ENCODE results near the gene GNB1. TPM values are rescaled to one million over a fixed set of nuclear protein-coding genes. Genes with fewer than 3 reads are reported as not detected.

The GNB1 gene
- total RNA-seq, 2 donors from 2014 or later: 69.9 to 91.6 TPM

- H3K36me3 ChIP-seq: peaks cover 89% of the 10 kb centered on the region
- DNase-seq (ENCODE audit: low spot score): no peak
- peak overlapping the region in 1 of 2 donors; percentile 2 for H3K27ac ChIP-seq
- no peaks in the 10 kb centered on the region for H3K27me3 ChIP-seq
- no peak overlapping the region for H3K4me3 ChIP-seq
- TF ChIP-seq, protein P1, sequence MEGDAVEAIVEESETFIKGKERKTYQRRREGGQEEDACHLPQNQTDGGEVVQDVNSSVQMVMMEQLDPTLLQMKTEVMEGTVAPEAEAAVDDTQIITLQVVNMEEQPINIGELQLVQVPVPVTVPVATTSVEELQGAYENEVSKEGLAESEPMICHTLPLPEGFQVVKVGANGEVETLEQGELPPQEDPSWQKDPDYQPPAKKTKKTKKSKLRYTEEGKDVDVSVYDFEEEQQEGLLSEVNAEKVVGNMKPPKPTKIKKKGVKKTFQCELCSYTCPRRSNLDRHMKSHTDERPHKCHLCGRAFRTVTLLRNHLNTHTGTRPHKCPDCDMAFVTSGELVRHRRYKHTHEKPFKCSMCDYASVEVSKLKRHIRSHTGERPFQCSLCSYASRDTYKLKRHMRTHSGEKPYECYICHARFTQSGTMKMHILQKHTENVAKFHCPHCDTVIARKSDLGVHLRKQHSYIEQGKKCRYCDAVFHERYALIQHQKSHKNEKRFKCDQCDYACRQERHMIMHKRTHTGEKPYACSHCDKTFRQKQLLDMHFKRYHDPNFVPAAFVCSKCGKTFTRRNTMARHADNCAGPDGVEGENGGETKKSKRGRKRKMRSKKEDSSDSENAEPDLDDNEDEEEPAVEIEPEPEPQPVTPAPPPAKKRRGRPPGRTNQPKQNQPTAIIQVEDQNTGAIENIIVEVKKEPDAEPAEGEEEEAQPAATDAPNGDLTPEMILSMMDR (IDR thresholded peaks at IDR 0.05): no peak
- H3K4me1 ChIP-seq: peaks cover 0 to 20% of the 10 kb centered on the region in 2 donors
- no peaks in the 10 kb centered on the region for H3K9me3 ChIP-seq
Observed at GRCh38 chr1:1758692-1759455, 132.0 kb downstream of the GNB1 start.

DNA sequence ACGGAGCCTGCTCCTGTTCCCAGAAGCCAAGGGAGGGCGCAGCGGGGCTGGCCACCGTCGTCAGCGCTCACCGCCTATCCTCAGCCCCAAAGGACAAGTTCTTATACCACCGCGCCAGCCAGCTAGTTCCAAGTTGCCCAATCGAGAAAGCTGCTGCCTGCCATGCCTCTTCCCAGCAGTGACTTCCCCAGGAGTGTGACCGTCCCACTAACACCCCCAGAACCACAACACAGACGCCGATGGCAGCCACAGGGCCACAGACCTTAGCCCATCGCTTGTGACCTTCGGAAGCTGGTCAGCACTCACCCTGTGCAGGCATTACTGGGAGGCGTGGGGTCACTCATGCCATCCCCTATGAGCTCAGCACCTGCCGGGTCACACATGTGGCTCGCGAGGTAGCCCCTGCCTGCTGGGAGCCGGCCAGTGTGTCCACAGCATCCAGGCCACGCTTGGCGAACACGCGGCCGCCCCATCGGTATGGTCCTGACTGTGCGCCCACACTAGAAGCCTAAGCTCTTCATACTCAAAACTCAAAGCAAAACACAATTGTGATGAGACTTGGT, 132.7 kb downstream of the GNB1 start:
- DNase-seq (ENCODE audit: low spot score): no peak
- H3K4me3 ChIP-seq: no peak overlapping the region
- no peaks in the 10 kb centered on the region for H3K9me3 ChIP-seq
- no peaks in the 10 kb centered on the region for H3K27me3 ChIP-seq
- H3K27ac ChIP-seq: peak overlapping the region in 1 of 2 donors; percentile 2
- TF ChIP-seq, protein P1 (IDR thresholded peaks at IDR 0.05): no peak
- H3K36me3 ChIP-seq: peaks cover 89% of the 10 kb centered on the region
- peaks cover 0 to 20% of the 10 kb centered on the region in 2 donors for H3K4me1 ChIP-seq

GRCh38 chr1:1757422-1758058, 133.3 kb downstream of the GNB1 start:
- no peak overlapping the region for H3K27ac ChIP-seq
- H3K36me3 ChIP-seq: peaks cover 89% of the 10 kb centered on the region
- TF ChIP-seq, protein P1 (IDR thresholded peaks at IDR 0.05): no peak
- H3K4me3 ChIP-seq: no peak overlapping the region
- H3K4me1 ChIP-seq: peaks cover 0 to 20% of the 10 kb centered on the region in 2 donors
- H3K27me3 ChIP-seq: no peaks in the 10 kb centered on the region
- no peaks in the 10 kb centered on the region for H3K9me3 ChIP-seq
- no peak for DNase-seq (ENCODE audit: low spot score)

- TF ChIP-seq, protein P1 (IDR thresholded peaks at IDR 0.05): no peak
- H3K27ac ChIP-seq: no peak overlapping the region
- H3K36me3 ChIP-seq: peaks cover 88% of the 10 kb centered on the region
- no peaks in the 10 kb centered on the region for H3K9me3 ChIP-seq
- H3K4me1 ChIP-seq: peaks cover 0 to 20% of the 10 kb centered on the region in 2 donors
- no peak for DNase-seq (ENCODE audit: low spot score)
- H3K27me3 ChIP-seq: no peaks in the 10 kb centered on the region
- no peak overlapping the region for H3K4me3 ChIP-seq
Observed at GRCh38 chr1:1756661-1757421, 134.0 kb downstream of the GNB1 start.

DNA sequence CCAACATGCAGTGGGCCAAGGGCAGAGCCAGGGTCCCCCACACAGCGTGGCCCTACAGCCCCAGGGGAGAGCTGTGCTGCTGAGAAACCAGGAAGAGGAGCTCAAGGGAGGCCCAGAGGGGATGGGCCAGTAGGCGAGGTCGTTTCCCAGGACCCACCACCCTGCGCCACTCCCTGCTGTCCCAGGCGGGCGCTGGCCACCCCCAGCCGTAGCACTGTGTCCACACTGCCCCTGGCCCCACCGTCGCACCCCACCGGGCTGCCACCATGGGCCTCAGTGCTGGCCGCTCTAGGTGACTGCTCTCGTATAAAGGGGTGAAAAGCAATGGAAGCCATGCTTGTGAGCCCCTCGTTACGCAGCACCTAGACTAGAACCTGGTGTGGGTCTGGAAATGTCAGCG, 135.0 kb downstream of the GNB1 start:
- peaks cover 0 to 20% of the 10 kb centered on the region in 2 donors for H3K4me1 ChIP-seq
- DNase-seq (ENCODE audit: low spot score): no peak
- H3K4me3 ChIP-seq: no peak overlapping the region
- no peaks in the 10 kb centered on the region for H3K27me3 ChIP-seq
- H3K27ac ChIP-seq: no peak overlapping the region
- TF ChIP-seq, protein P1 (IDR thresholded peaks at IDR 0.05): no peak
- H3K9me3 ChIP-seq: no peaks in the 10 kb centered on the region
- H3K36me3 ChIP-seq: peaks cover 78% of the 10 kb centered on the region
